Neural crest cell (in vitro differentiated cells): ENCODE results near the gene MBD3. TPM values are rescaled to one million over a fixed set of nuclear protein-coding genes. Genes with fewer than 3 reads are reported as not detected.
"Not testable (repeated sequence)": the region's sequence is repeated elsewhere in the genome, so short reads cannot be mapped to it uniquely, and the experiment has no call there.

Experiments
- DNase-seq: peaks from one replicate; pipeline ENCODE4 v3.0.0; 2021; ENCODE audit warnings: low read depth, mixed read lengths, low spot score
- H3K27ac Mint-ChIP-seq: one replicate; pipeline ENCODE4 v1.8.0; 2021; ENCODE audit warnings: mild to moderate bottlenecking, mixed read lengths; ENCODE audit not compliant: unreplicated experiment
- H3K27me3 Mint-ChIP-seq: 2 replicates; pipeline ENCODE4 v1.8.0; 2021; ENCODE audit warnings: low read depth, mild to moderate bottlenecking, mixed read lengths
- H3K36me3 Mint-ChIP-seq: 2 replicates; pipeline ENCODE4 v1.8.0; 2021; ENCODE audit warnings: low read depth, mild to moderate bottlenecking, mixed read lengths
- H3K4me1 Mint-ChIP-seq: 2 replicates; pipeline ENCODE4 v1.8.0; 2021; ENCODE audit warnings: mixed read lengths
- H3K4me3 Mint-ChIP-seq: one replicate; pipeline ENCODE4 v1.8.0; 2021; ENCODE audit warnings: mild to moderate bottlenecking, mixed read lengths
- H3K9me3 Mint-ChIP-seq: 2 replicates; pipeline ENCODE4 v1.8.0; 2021; ENCODE audit warnings: mixed read lengths
- CTCF ChIP-seq: fragments of 200-600 bp; sonication (generic); conservative IDR thresholded peaks from 2 replicates; pipeline ENCODE4 v1.5.0; 2021; ENCODE audit warnings: antibody characterized with exemption, mild to moderate bottlenecking
- long read RNA-seq: library from polyadenylated mRNA; unstranded; transcript quantifications from one replicate; pipeline ENCODE4 v2.0.0, GENCODE V29; 2020
- total RNA-seq: library from RNA; stranded (reverse); gene quantifications from 2 replicates; pipeline ENCODE4 v1.2.1, GENCODE V29; 2021

Gene MBD3
- 157 and 168 TPM in 2 replicates for total RNA-seq
- long read RNA-seq, partial matches to known transcripts: 1 of 4 reads
- long read RNA-seq, other reads (novel, unspliced or antisense): 3 of 4 reads

GRCh38 chr19:1592755-1593500, at the start of gene MBD3:
TSS of gene MBD3 (minus strand) at chr19:1592865. CDS start at chr19:1592631, 234 bp downstream.
- Mint-ChIP-seq H3K4me3 (peak within 1 kb of the TSS; percentile 95), H3K27ac (peak within 1 kb of the TSS; percentile 99), H3K36me3 (peaks cover 2% of the 10 kb centered on the region), H3K27me3 (peaks cover 8% of the 10 kb centered on the region), H3K4me1 (peaks cover 24% of the 10 kb centered on the region), H3K9me3 (no peaks in the 10 kb centered on the region)
- no peak for TF ChIP-seq CTCF
- peak; percentile 87 for DNase-seq

DNA sequence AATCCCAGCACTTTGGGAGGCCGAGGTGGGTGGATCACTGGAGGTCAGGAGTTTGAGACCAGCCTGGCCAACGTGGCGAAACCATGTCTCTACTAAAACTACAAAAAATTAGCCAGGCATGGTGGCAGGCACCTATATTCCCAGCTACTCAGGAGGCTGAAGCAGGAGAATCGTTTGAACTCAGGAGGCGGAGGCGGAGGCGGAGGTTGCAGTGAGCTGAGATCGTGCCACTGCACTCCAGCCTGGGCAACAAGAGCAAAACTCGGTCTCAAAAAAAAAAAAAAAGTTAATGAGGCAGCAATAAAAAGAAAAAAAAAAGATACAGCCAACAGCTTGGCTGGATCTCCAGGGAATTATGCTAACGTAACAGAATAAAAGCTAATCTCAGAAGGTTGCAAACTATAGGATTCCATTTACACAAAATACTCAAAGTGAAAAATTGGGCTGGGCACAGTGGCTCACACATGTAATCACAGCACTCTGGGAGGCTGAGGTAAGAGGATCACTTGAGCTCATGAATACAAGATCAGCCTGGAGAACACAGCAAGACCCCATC, 48.3 kb upstream of the MBD3 start:
- not testable (repeated sequence) for H3K27ac Mint-ChIP-seq, H3K27me3 Mint-ChIP-seq, H3K9me3 Mint-ChIP-seq, DNase-seq, H3K4me1 Mint-ChIP-seq
- Mint-ChIP-seq H3K4me3 (peak overlapping the region; percentile 61), H3K36me3 (peaks cover 18% of the 10 kb centered on the region)

GRCh38 chr19:1636325-1637236, 43.9 kb upstream of the MBD3 start:
- no peak for DNase-seq
- no peak overlapping the region for H3K4me3 Mint-ChIP-seq
- H3K27me3 Mint-ChIP-seq: no peaks in the 10 kb centered on the region
- TF ChIP-seq CTCF: no peak
- H3K4me1 Mint-ChIP-seq: no peaks in the 10 kb centered on the region
- H3K9me3 Mint-ChIP-seq: no peaks in the 10 kb centered on the region
- H3K27ac Mint-ChIP-seq: no peak overlapping the region
- peaks cover 20% of the 10 kb centered on the region for H3K36me3 Mint-ChIP-seq

GRCh38 chr19:1634938-1635243, 42.2 kb upstream of the MBD3 start:
- no peaks in the 10 kb centered on the region for H3K4me1 Mint-ChIP-seq
- H3K27me3 Mint-ChIP-seq: no peaks in the 10 kb centered on the region
- DNase-seq: no peak
- H3K27ac Mint-ChIP-seq: no peak overlapping the region
- no peaks in the 10 kb centered on the region for H3K9me3 Mint-ChIP-seq
- TF ChIP-seq CTCF: no peak
- peaks cover 20% of the 10 kb centered on the region for H3K36me3 Mint-ChIP-seq
- peak overlapping the region; percentile 31 for H3K4me3 Mint-ChIP-seq

- no peak for DNase-seq
- Mint-ChIP-seq H3K36me3 (peaks cover 18% of the 10 kb centered on the region), H3K9me3 (no peaks in the 10 kb centered on the region), H3K4me3 (peak overlapping the region; percentile 27), H3K27me3 (no peaks in the 10 kb centered on the region), H3K27ac (no peak overlapping the region), H3K4me1 (no peaks in the 10 kb centered on the region)
- TF ChIP-seq CTCF: no peak
Observed at GRCh38 chr19:1634242-1634937, 41.7 kb upstream of the MBD3 start.
